AG04449 (cell line): ENCODE measurements around the gene NCDN.

Experiments
- CTCF ChIA-PET: fragments of 350-600 bp; formaldehyde crosslinking; extraction: SDS; loops from one replicate; lab custom pipeline; 2021; ENCODE audit warnings: antibody characterized with exemption; lab: Yijun Ruan, JAX
- POLR2A ChIA-PET: fragments of 400-600, 350-600 bp; formaldehyde crosslinking; extraction: SDS; loops from one replicate; lab custom pipeline; 2020; ENCODE audit warnings: antibody characterized with exemption, inconsistent platforms; lab: Yijun Ruan, JAX
- DNase-seq: peaks from one replicate; pipeline ENCODE4 v3.0.0-alpha.2; 2010; ENCODE audit warnings: low read depth, low spot score
- H3K4me3 ChIP-seq: 2 replicates; pipeline ENCODE4 v1.5.1; 2011; ENCODE audit warnings: low read depth, mild to moderate bottlenecking, control low read depth, low read length
- CTCF ChIP-seq: IDR thresholded peaks from one replicate; pipeline ENCODE4 v1.5.1; 2011; ENCODE audit warnings: mild to moderate bottlenecking, moderate library complexity, low read length, control low read depth, inconsistent platforms; ENCODE audit not compliant: insufficient read depth; ENCODE audit errors: missing control alignments

NCDN gene

GRCh38 chr1:35555601-35556477, 1.8 kb upstream of the NCDN start:
- no peak for DNase-seq
- ChIA-PET CTCF (interaction anchor here (0.9 to 15.0 kb wide), 10 partner anchors 10 to 172 kb away, joined by 3 to 222 read pairs (median 6); no protein-coding TSS in a partner anchor), POLR2A (interaction anchor here (0.6 kb wide), 1 partner anchor 267 kb away, joined by 3 read pairs; no protein-coding TSS in a partner anchor)
- no peak for TF ChIP-seq CTCF
- H3K4me3 ChIP-seq = peak overlapping the region; percentile 97

- CTCF ChIA-PET = interaction anchor here (0.9 to 15.0 kb wide), 10 partner anchors 9 to 171 kb away, joined by 3 to 222 read pairs (median 6); no protein-coding TSS in a partner anchor
- H3K4me3 ChIP-seq = peak overlapping the region; percentile 97
- TF ChIP-seq CTCF = no peak
- DNase-seq = no peak
- POLR2A ChIA-PET = interaction anchor here (0.6 to 0.8 kb wide), 3 partner anchors 18 to 268 kb away, joined by 3 read pairs; no protein-coding TSS in a partner anchor
These were observed 998 bp upstream of the NCDN start for GRCh38 chr1:35556484-35557117.

- H3K4me3 ChIP-seq = peak within 1 kb of the TSS; percentile 97
- CTCF ChIA-PET = interaction anchor here (0.7 to 15.0 kb wide), 7 partner anchors 8 to 159 kb away, joined by 3 to 222 read pairs (median 11); no protein-coding TSS in a partner anchor
- no peak for TF ChIP-seq CTCF
- DNase-seq = no peak
- POLR2A ChIA-PET = interaction anchor here (0.6 to 1.0 kb wide), 6 partner anchors 12 to 684 kb away, joined by 3 to 7 read pairs (median 3); no protein-coding TSS in a partner anchor
These were observed 435 bp upstream of the NCDN start, which contains the start of gene KIAA0319L for GRCh38 chr1:35557118-35557610. Gene KIAA0319L (minus strand): TSS chr1:35557403. CDS start chr1:35554491, 2,912 bp downstream.

GRCh38 chr1:35558374-35559316, 1.0 kb downstream of the NCDN start:
- TF ChIP-seq CTCF = peak; percentile 27
- POLR2A ChIA-PET = interaction anchor here (0.9 kb wide), 1 partner anchor 108 kb away, joined by 3 read pairs; no protein-coding TSS in a partner anchor
- CTCF ChIA-PET = interaction anchor here (1.5 to 15.0 kb wide), 4 partner anchors 10 to 167 kb away, joined by 3 to 222 read pairs (median 27); no protein-coding TSS in a partner anchor

GRCh38 chr1:35559317-35559944, 1.8 kb downstream of the NCDN start:
- no peak for TF ChIP-seq CTCF
- POLR2A ChIA-PET = no interaction called here
- CTCF ChIA-PET = interaction anchor here (1.5 to 15.0 kb wide), 5 partner anchors 9 to 167 kb away, joined by 3 to 222 read pairs (median 21); no protein-coding TSS in a partner anchor
- DNase-seq = no peak
- H3K4me3 ChIP-seq = no peak overlapping the region; the same call in 1 of the 2 replicates

More at GRCh38 chr1:35558374-35559316, 1.0 kb downstream of the NCDN start:
- H3K4me3 ChIP-seq = peak overlapping the region; percentile 97
- no peak for DNase-seq
